Effector memory CD8-positive, alpha-beta T cell (primary cell): ENCODE data around the gene HOXA10.

Experiments
- ATAC-seq: fragments of 150-1000 bp; cut with Tn5 transposase; replicated peaks from 2 replicates; pipeline ENCODE4 v1.10.0; 2021; ENCODE audit warnings: mild to moderate bottlenecking, moderate library complexity
- DNase-seq, 3 experiments: peaks; one replicate each; pipeline ENCODE4 v3.0.0; 2021
- H3K27ac Mint-ChIP-seq, 2 donors: one replicate each; pipeline ENCODE4 v1.8.0; 2022; ENCODE audit warnings: mild to moderate bottlenecking in 2 of 2, mixed read lengths in 2 of 2, moderate library complexity in 2 of 2
- H3K27me3 Mint-ChIP-seq, 2 donors: one replicate each; pipeline ENCODE4 v1.8.0; 2022; ENCODE audit warnings: mixed read lengths in 2 of 2
- H3K36me3 Mint-ChIP-seq: one replicate; pipeline ENCODE4 v1.8.0; 2022; ENCODE audit warnings: mild to moderate bottlenecking, moderate library complexity, mixed read lengths; ENCODE audit not compliant: insufficient read depth
- H3K4me1 Mint-ChIP-seq, 2 donors: one replicate each; pipeline ENCODE4 v1.8.0; 2022; ENCODE audit warnings: low read depth in 2 of 2, mixed read lengths in 2 of 2
- H3K4me3 Mint-ChIP-seq, 2 donors: one replicate each; pipeline ENCODE4 v1.8.0; 2022; ENCODE audit warnings: mild to moderate bottlenecking in 2 of 2, mixed read lengths in 2 of 2, moderate library complexity in 2 of 2
- H3K9me3 Mint-ChIP-seq, 2 donors: one replicate each; pipeline ENCODE4 v1.8.0; 2022; ENCODE audit warnings: mixed read lengths in 2 of 2

Gene HOXA10

GRCh38 chr7:27191833-27192545 is 17.9 kb upstream of the HOXA10 start:
- H3K27ac Mint-ChIP-seq, result no peak overlapping the region
- ATAC-seq, result no peak
- peaks cover 84 to 97% of the 10 kb centered on the region in 2 donors for H3K27me3 Mint-ChIP-seq
- peaks cover 22 to 34% of the 10 kb centered on the region in 2 donors for H3K4me1 Mint-ChIP-seq
- H3K9me3 Mint-ChIP-seq, result no peaks in the 10 kb centered on the region
- H3K4me3 Mint-ChIP-seq, result peak overlapping the region; percentile 40 to 65
- DNase-seq, result no peak
- H3K36me3 Mint-ChIP-seq, result peaks cover 22% of the 10 kb centered on the region

- Mint-ChIP-seq H3K4me1 (peaks cover 22 to 38% of the 10 kb centered on the region in 2 donors), H3K27ac (no peak overlapping the region), H3K27me3 (peaks cover 84 to 97% of the 10 kb centered on the region in 2 donors), H3K9me3 (no peaks in the 10 kb centered on the region), H3K36me3 (peaks cover 22% of the 10 kb centered on the region), H3K4me3 (peak overlapping the region; percentile 40 to 65)
- no peak for ATAC-seq
- no peak for DNase-seq
Measured at GRCh38 chr7:27191161-27191731, 17.1 kb upstream of the HOXA10 start.

GRCh38 chr7:27189997-27190748 is 16.1 kb upstream of the HOXA10 start:
- Mint-ChIP-seq H3K4me3 (peak overlapping the region; percentile 9 to 86), H3K4me1 (peaks cover 32 to 46% of the 10 kb centered on the region in 2 donors), H3K27ac (peak overlapping the region in 1 of 2 donors; percentile 69), H3K27me3 (peaks cover 91 to 97% of the 10 kb centered on the region in 2 donors), H3K9me3 (no peaks in the 10 kb centered on the region), H3K36me3 (peaks cover 29% of the 10 kb centered on the region)
- DNase-seq (no peak), ATAC-seq (no peak)

GRCh38 chr7:27189295-27189996 is 15.3 kb upstream of the HOXA10 start:
- no peaks in the 10 kb centered on the region for H3K9me3 Mint-ChIP-seq
- H3K36me3 Mint-ChIP-seq, result peaks cover 36% of the 10 kb centered on the region
- peak overlapping the region; percentile 9 to 86 for H3K4me3 Mint-ChIP-seq
- peaks cover 91 to 97% of the 10 kb centered on the region in 2 donors for H3K27me3 Mint-ChIP-seq
- ATAC-seq (no peak), DNase-seq (no peak)
- H3K4me1 Mint-ChIP-seq, result peaks cover 39 to 53% of the 10 kb centered on the region in 2 donors
- peak overlapping the region in 1 of 2 donors; percentile 69 for H3K27ac Mint-ChIP-seq

GRCh38 chr7:27188386-27189294 is 14.5 kb upstream of the HOXA10 start:
- ATAC-seq (peak; percentile 27), DNase-seq (no peak)
- peaks cover 83 to 97% of the 10 kb centered on the region in 2 donors for H3K27me3 Mint-ChIP-seq
- H3K27ac Mint-ChIP-seq, result peak overlapping the region in 1 of 2 donors; percentile 64
- H3K4me1 Mint-ChIP-seq, result peaks cover 43 to 56% of the 10 kb centered on the region in 2 donors
- no peaks in the 10 kb centered on the region for H3K9me3 Mint-ChIP-seq
- peak overlapping the region; percentile 82 to 86 for H3K4me3 Mint-ChIP-seq
- H3K36me3 Mint-ChIP-seq, result peaks cover 44% of the 10 kb centered on the region

GRCh38 chr7:27187475-27188385 is 13.6 kb upstream of the HOXA10 start:
- H3K4me1 Mint-ChIP-seq, result peaks cover 43 to 56% of the 10 kb centered on the region in 2 donors
- H3K27me3 Mint-ChIP-seq, result peaks cover 83 to 99% of the 10 kb centered on the region in 2 donors
- no peaks in the 10 kb centered on the region for H3K9me3 Mint-ChIP-seq
- DNase-seq, result no peak
- no peak overlapping the region for H3K27ac Mint-ChIP-seq
- peak overlapping the region; percentile 82 to 86 for H3K4me3 Mint-ChIP-seq
- peaks cover 53% of the 10 kb centered on the region for H3K36me3 Mint-ChIP-seq
- no peak for ATAC-seq

GRCh38 chr7:27186668-27187474 is 12.8 kb upstream of the HOXA10 start:
- H3K9me3 Mint-ChIP-seq, result no peaks in the 10 kb centered on the region
- peaks cover 53% of the 10 kb centered on the region for H3K36me3 Mint-ChIP-seq
- peaks cover 40 to 51% of the 10 kb centered on the region in 2 donors for H3K4me1 Mint-ChIP-seq
- H3K4me3 Mint-ChIP-seq, result peak overlapping the region in 1 of 2 donors; percentile 82
- DNase-seq (no peak), ATAC-seq (no peak)
- peaks cover 79 to 99% of the 10 kb centered on the region in 2 donors for H3K27me3 Mint-ChIP-seq
- H3K27ac Mint-ChIP-seq, result no peak overlapping the region

- peaks cover 47% of the 10 kb centered on the region for H3K36me3 Mint-ChIP-seq
- H3K4me1 Mint-ChIP-seq, result peaks cover 40 to 48% of the 10 kb centered on the region in 2 donors
- DNase-seq (no peak), ATAC-seq (no peak)
- peak overlapping the region; percentile 80 to 87 for H3K4me3 Mint-ChIP-seq
- H3K27me3 Mint-ChIP-seq, result peaks cover 71 to 93% of the 10 kb centered on the region in 2 donors
- no peak overlapping the region for H3K27ac Mint-ChIP-seq
- no peaks in the 10 kb centered on the region for H3K9me3 Mint-ChIP-seq
Measured at GRCh38 chr7:27185854-27186667, 11.9 kb upstream of the HOXA10 start.

GRCh38 chr7:27185013-27185853 is 11.1 kb upstream of the HOXA10 start, which contains the start of gene HOXA11:
Gene HOXA11, minus strand, starts transcription at chr7:27185232. Its CDS starts 88 bp downstream, at chr7:27185144.
- DNase-seq (no peak), ATAC-seq (peak; percentile 17)
- Mint-ChIP-seq H3K27ac (peak within 1 kb of the TSS in 1 of 2 donors; percentile 38), H3K4me1 (peaks cover 40 to 48% of the 10 kb centered on the region in 2 donors), H3K27me3 (peaks cover 67 to 93% of the 10 kb centered on the region in 2 donors), H3K4me3 (peak within 1 kb of the TSS; percentile 80 to 87), H3K9me3 (no peaks in the 10 kb centered on the region), H3K36me3 (peaks cover 47% of the 10 kb centered on the region)
